GM18873 (cell line): ENCODE data around the gene PTER.

ENCODE experiments used
- ATAC-seq: cut with Tn5 transposase; IDR thresholded peaks from one replicate; pipeline ENCODE4 v1.9.1; 2021; ENCODE audit warnings: mild to moderate bottlenecking, moderate library complexity, moderate number of reproducible peaks; ENCODE audit not compliant: unreplicated experiment, low FRiP score

The PTER gene, protein sequence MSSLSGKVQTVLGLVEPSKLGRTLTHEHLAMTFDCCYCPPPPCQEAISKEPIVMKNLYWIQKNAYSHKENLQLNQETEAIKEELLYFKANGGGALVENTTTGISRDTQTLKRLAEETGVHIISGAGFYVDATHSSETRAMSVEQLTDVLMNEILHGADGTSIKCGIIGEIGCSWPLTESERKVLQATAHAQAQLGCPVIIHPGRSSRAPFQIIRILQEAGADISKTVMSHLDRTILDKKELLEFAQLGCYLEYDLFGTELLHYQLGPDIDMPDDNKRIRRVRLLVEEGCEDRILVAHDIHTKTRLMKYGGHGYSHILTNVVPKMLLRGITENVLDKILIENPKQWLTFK

DNA sequence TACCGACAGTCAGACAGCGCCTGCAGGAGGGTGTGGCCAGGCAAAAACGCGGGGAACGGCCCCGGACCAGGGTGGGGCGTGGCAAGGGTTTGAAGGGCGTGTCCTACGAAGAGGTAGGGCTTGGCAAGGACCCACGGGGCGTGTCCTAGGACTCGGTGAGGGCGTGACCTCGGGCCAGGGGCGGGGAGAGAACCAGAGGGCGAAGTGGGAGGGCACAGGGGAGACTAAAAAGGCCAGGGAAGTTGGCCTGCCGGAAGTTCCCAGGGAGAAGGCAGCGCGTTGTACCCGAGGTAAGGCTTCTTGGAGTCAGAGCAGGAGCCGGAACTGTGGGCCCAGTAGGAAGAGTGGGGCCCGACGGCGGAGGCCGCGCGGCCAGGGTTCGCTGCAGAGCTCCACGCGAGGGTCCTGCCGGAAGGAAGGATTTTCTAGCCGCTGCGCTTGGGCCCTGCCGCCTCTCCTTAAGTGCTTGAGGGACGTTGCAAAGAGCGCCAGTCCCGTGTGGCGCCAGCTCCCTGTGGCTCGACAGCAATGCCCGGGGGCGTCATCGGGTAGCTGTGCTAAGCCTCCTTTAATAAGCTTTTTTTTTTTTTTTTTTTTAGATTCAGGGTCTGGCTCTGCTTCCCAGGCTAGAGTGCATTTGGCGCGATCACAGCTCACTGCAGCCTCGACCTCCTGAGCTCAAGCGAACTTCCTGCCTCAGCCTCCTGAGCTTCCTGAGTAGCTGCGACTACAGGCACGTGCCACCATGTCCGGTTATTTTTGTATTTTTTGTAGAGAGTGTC, at the start of gene PTER:
PTER (plus strand) TSS at position 253 of the 782 bp plus-strand sequence. CDS start 47,375 bp downstream, outside the sequence.
- peak; percentile 94 for ATAC-seq

DNA sequence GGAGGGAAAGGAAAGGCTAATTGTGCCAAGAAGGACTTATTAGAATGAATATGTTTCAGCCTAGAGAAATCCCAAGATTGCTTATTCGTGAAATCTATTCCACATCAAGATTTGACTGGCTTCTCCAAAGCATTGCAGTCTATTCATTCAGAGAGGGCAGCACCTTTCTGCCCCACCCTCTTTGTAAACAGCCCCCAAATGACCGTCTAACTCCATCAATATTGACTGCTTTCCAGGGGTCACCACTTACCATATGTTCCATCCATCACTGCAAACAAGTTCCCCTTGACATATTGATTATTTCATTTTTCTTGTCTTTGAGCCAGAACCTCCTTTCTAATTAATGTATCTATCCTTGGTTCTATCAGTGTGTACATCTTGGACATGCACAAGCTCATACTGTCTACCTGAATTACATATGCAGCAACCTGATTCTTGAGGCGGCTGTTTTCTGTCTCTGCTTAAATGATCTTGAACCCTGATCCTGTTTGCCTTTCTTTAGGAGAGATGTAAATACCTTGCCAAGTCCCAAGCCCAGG, 44.2 kb upstream of the PTER start:
- ATAC-seq = no peak

DNA sequence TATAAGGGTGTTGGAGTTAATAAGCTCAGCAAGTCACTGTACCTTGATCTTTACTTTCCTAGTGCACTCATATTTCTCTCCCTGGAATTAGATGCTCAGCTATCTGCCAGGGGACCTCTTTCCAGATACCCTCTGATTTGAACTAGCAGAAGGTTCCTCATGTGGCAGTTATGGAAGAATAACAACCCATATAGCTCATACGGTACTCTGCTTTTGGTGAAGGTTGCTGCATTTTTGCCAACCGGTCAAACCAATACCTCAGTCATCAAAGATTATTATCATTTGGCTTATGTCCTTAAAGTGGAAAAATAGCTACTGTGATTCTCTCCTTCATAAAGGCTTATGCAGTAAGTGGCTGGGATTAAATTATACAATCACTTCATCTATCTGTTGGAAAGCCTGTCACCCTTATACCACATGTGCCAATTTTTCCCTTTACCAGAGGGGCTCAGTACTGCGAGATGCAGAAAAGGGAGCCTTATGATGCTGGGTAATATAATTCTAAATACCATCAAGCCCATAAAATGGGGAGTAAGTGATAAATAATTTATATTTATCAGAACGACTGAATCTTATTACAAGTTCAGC, 43.4 kb upstream of the PTER start:
- no peak for ATAC-seq

DNA sequence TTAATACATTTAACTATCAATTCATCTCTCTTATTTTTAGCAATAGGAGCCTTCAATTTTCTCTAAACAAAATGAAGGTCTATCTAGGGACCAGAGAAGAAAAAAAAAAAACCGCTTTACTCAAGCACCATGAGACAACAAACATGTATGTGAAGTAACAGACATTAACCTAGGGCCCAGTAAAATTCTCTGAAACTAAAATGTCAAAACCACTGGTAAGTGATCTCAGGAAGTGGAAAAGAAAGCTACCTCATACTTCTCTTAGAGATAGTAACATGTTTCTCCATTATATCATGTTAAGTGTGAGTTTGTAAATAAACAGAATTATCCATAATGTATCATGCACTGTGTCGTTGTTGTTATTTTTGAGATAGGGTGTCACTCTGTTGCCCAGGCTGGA, 35.4 kb upstream of the PTER start:
- no peak for ATAC-seq

DNA sequence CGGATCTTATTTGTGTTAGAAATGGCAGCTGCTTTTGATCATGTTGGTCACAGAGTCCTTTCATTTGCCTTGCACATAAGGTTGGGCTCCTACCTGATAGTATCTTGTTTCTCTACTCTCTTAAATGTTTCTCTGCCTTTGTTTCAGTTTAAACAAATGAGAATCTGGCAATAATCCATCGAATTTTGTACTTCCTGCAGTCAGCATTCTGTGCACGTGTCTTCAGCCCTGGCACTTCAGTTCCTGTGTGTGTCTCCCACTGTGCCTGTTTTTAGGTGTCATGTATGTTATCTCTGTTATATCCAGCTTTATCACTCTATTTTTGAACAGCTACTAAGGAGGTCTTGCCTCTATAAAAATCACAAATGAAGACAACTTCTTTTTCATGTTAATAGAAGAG, 28.4 kb upstream of the PTER start:
- ATAC-seq = no peak

DNA sequence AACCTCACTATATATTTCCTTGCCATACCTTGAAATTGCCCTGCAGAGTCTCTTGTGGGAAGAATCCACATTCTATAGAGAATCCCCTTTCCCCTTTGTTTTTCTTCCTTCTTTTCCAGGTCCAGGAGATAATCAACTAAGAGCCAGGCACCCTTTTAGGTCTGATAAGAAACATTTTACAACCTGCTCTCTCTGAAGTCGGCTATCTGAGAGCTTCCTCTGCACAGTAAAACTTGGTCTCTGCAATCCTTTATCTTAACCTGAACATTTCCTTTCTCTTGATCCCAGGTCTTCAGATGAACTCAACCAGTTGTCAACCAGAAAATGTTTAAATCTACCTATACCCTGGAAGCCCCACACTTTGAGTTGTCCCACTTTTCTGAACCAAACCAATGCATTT, 19.5 kb upstream of the PTER start:
- ATAC-seq = no peak

DNA sequence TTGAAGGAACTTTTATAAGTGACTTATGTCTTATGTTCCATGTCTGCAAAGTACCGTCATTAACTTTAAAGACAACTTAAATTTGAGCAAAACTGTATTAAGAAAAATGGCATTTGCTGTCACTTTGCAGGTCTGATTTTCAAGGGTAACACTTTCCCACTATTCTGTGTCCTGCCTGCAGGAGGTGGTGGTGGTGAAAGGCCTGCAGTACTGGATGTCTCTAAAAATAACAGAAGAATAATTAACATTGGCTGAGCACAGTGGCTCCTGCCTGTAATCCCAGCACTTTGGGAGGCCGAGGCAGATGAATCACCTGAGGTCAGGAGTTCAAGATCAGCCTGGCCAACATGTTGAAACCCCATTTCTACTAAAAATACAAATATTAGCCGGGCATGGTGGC, 13.2 kb upstream of the PTER start:
- no peak for ATAC-seq

DNA sequence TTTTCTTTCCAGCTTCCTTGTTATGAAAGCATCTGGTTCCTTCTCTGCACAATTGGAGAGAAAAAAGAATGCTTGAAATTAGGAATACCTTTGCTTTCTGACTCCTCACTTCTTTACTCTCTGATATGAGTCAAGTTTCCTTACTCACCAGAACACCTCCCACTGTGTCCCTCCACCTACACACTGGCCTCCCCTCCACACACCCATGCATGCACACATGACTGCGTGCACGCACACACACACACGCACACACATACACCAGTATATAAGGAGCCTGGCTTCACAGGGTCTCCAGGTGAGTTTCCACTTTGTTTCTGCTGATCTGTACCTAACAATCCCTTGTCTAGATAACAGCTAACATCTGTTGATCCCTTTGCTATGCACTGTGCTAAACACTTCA, 11.4 kb upstream of the PTER start:
- no peak for ATAC-seq

DNA sequence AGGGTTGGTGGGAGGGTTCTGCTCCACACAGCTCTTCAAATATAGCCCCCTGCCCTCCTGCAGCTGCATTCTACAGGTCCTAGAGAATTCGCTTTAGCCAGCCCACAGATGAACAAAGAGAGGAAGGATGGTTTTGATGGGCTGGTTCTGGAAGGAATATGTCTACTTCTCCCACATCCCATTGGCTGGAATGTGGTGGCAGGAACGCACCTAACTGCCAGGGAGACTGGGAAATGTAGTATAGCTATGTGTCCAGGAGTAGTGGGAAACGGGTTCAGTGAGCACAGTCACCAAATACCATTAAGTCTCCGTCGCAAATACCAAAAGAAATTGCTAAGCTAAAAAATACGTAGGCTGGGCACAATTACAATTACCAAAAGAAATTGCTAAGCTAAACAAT, 7.3 kb upstream of the PTER start:
- no peak for ATAC-seq

DNA sequence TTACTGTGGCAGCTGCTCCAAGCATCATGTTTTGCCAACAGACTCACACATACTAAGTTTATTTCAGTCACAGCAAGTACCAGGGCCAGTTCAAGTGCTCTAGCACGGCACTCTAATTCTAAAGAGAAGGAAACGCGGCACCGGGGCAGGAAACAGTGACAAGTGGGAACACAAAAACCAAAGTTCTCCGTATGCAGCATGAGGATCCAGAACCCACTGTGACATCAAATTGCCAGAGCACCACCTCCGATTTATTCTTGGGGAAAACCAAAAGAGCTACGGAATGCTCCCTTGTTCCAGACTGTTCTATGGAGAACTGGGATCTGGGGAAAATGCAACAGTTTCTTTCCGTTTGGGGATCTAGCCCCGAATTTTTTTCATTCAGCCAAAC, 448 bp upstream of the PTER start:
- ATAC-seq = peak; percentile 8

DNA sequence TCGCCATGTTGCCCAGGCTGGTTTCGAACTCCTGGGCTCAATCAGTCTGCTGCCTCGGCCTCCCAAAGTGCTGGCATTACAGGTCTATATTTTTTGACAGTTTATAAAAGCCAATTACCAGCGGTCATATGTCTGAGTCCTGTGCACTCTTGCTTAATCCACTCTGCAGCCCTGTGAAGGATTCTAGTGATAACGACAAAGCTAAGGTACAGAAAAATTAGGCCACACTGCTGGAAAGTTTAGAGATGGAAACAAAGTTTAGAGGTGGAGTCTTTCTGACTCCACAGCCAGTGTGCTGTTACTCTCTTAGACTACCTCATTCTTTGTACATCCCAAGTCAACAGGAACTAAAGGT, 707 bp downstream of the PTER start:
- ATAC-seq = no peak

DNA sequence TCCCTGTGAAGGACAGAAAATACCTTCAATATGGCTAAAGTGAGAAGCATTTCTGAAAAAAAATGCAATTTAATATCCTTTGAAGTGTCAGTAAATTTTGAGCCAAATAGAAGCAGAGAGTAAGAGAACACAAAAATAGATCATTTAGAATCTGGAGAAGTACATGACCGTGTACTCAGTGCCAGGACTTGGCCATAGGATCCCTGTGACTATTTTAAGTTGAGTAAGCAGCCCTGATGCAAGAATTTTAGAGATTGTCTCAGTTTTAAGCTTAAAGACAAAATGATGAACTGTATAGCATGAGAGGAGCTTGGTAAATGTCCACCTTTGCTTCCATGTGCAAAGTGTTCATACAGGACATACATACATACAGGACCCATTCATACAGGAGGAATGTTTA, 2.5 kb downstream of the PTER start:
- ATAC-seq = no peak

DNA sequence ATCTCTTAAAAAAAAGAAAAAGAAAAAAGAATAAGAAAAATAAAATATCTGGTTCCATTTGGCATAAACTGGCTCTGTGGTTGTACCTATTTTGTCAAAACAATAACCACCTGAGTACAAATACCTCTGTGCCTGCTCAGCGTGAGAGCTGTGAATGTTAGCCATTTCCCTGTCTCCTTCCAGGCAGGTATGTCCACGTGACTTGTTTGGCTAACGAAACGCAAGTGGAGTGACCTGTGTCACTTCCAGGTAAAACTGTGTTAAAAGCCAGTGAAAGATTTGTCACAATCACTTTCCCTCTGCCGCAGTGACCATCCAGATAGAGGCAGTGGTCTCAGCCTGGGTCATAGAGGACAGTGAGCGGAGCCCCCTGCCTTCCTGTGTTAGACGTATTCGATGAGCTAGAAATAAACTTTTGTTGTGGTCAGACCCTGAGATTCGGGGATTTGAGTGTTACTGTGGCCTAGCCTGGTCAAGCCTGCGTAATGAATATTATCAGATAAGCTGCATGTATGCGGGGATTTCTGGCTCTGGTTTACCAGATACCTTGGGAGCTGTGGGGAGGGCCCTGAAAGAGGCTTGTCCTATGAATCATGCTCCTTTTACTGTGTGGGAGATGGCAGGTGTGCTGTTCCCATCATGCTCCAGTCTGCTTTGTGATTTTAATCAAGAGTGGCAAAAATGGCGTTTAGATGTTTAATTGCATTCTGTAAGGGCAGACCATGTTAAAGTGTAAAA, 3.8 kb downstream of the PTER start:
- no peak for ATAC-seq

DNA sequence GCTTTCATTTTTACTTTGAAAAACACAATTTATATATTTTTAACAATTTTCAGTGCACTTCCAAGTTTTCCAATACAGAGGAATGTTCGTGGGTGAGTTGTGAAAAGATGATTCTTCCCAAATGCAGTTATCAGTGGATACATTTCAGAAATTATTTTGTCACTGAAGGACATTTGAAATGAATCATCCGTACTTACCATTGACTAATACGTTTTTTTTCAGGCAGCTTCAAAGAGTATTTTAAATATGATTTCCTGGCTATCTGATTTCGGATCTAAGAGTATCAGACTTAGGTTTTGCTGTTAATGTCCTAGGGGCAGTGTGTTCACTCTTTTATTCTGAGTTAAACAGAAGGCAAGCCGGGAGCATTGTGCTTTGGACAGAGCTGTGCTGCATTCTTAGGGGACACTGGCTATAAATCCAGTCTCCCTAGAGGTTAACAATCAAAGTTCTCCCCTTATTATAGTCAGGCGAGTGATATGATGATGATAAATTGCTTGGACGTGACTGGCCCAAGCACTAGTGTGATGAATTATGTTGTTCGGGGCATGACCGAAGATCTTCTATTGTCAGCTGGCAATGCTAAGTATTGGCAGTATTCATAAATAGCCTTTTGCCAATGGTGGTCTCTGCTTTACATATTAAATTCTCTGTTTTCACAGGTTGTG, 4.5 kb downstream of the PTER start:
- ATAC-seq = no peak

DNA sequence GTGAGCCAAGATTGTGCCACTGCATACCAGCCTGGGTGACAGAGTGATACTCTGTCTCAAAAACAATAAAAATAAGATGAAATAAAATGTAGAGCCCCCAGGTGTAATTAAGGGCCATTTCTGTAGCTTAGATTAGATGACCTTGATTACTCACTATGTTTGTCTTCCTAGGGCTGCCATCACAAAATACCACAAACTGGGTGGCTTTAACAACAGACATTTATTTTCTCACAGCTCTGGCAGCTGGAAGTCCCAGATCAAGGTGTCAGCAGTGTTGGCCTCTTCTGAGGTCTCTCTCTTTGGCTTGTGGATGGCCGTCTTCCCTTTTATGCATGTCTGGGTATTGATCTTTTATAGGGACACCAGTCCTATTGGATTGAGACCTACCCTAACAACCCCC, 6.1 kb downstream of the PTER start:
- ATAC-seq = no peak

DNA sequence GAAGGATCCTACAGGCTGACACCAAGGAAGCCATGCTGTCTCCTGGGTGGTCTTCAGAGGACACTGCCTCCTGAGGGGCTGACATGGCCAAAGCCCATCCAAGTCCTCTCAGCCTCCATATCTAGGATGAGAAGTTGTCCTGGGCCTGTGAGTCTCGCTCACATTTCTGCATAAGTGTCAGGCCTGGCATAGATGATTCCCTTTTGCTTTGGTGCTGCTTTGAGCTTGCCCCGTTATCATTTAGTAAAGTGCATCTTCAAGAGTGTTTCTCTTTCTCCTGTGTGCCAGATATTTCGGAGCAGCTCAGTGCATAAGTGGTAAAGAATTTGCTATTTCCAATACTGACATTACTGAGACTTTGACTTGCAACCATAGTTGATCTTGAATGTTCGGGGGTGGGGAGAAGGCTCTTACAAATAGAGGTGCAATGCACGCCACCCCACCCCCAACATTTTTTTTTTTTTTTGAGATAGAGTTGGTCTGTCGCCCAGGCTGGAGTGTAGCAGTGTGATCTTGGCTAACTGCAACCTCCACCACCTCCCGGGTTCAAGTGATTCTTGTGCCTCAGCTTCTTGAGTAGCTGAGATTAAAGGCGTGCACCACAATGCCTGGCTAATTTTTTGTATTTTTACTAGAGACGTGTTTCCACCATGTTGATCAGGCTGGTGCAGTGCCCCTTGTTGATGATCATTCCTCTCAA, 9.1 kb downstream of the PTER start:
- no peak for ATAC-seq

DNA sequence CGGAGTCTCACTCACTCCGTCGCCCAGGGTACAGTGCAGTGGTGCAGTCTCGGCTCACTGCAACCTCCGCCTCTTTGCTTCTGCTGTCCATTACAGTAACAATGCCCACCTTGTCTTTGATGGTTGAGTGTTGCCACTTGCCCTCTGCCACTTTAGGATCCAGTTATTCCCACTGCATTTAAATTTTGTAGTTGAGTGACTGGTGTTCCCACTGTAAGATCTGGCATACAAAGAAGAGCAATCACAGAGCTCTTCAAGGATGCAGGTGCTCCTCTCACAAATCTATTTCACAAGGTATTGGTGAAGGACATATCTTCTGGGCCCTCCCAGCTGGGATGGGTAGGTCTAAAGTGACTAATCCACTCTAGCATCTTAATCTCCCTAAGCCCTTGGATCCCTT, 12.6 kb downstream of the PTER start:
- ATAC-seq = no peak

DNA sequence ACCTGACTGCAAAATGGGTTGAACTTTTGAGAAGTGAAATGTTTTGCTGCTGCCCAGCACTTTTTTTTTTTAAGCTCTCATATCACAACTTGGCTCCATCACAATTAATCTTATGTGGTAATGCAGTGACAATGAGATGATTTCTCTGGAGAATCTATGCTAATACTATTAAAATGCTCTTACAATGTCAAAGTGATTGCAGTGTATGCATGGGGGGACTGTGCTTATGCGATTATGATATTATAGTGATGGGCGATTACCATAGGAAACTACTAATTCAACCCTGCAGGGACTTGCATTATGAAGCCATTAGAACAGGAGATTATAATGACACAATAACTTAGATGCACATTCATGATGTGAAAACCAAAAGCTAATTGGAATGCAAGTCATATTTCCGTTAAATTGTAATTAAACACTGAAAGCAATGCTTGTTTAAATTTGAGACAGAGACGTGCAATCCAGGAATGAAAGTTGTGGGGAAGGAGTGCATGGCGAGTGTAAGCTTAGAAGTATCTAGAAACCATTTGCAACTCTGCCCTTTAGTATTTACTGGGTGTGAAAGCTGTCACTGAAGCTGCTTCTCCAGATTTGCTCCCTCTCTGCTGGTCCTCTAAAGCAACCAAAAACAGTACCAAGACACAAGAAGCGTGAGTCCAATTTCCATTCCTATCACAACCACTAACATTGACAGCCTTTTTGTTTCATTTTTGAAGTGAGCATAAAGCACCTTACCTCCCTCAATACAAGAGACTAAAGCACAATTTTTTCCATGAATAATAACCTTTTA, 21.6 kb downstream of the PTER start:
- no peak for ATAC-seq

DNA sequence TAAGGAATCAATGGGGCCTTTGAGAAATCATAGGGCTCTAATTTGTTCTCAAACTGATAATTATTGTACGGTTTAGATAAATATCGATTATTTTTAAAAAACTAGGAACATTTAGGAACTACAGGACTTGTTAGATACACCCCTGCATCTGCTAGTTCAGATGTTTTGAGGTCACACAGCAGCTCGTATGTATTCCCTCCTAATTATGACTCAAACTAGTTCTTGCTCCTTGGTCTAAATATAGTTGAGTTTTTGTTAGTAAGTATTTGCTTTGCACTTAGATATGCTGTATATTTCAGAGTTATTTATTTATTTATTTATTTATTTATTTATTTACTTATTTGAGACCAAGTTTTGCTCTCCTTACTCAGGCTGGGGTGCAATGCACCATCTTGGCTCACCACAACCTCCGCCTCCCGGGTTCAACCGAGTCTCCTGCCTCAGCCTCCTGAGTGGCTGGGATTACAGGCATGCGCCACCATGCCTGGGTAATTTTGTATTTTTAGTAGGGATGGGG, 22.7 kb downstream of the PTER start:
- ATAC-seq = no peak
